T-cell (primary cell): Measurements from ENCODE around the gene GHSR. TPM values are rescaled to one million over a fixed set of nuclear protein-coding genes. Genes with fewer than 3 reads are reported as not detected.

Experiments used
- ATAC-seq, 4 experiments: fragments of 200-7000 bp in 3 of 4; fragments of 150-1000 bp in 1 of 4; cut with Tn5 transposase; replicated peaks in 1 of 4; 1 replicate in 3 of 4; 2 replicates in 1 of 4; pipeline ENCODE4 v1.10.0; 2021; ENCODE audit warnings: moderate library complexity in 3 of 4, mild to moderate bottlenecking in 2 of 4, moderate number of reproducible peaks in 1 of 4
- CTCF ChIA-PET, 2 donors: fragments of 300-600 bp; sonication (Branson Sonifier 250); formaldehyde crosslinking; loops; one replicate each; lab custom pipeline; 2022; ENCODE audit warnings: antibody characterized with exemption in 2 of 2; lab: Charles Lee
- POLR2A ChIA-PET, 2 donors: fragments of 300-600 bp; sonication (Branson Sonifier 250); formaldehyde crosslinking; loops; one replicate each; lab custom pipeline; 2022; ENCODE audit warnings: antibody characterized with exemption in 2 of 2; lab: Charles Lee
- DNase-seq, 35 experiments: peaks; one replicate each; pipeline versions ENCODE4 v3.0.0 to v3.0.0-alpha.2; 2013 to 2023
- H3K27ac ChIP-seq: one replicate; pipeline ENCODE4 v1.5.1; 2013; ENCODE audit warnings: low read length
- H3K27me3 ChIP-seq, 2 experiments: replicated peaks in 1 of 2; 1 replicate in 1 of 2; 2 replicates in 1 of 2; pipeline versions ENCODE4 v1.6.1 to v1.7.0; 2013; ENCODE audit warnings: low read length in 1 of 2, mixed read lengths in 1 of 2; ENCODE audit not compliant: control insufficient read depth in 2 of 2, insufficient read depth in 2 of 2; ENCODE audit errors: extremely low read depth in 1 of 2
- H3K36me3 ChIP-seq, 2 donors: 1 replicate in 1 of 2; 2 replicates in 1 of 2; pipeline versions ENCODE4 v1.6.1 to v1.7.0; 2013; ENCODE audit warnings: low read length in 1 of 2; ENCODE audit not compliant: control insufficient read depth in 2 of 2, insufficient read depth in 1 of 2; ENCODE audit errors: extremely low read depth in 1 of 2
- H3K4me1 ChIP-seq, 2 experiments: 1 replicate in 1 of 2; 2 replicates in 1 of 2; pipeline versions ENCODE4 v1.6.1 to v1.7.0; 2013; ENCODE audit warnings: low read length in 2 of 2, mixed read lengths in 1 of 2; ENCODE audit not compliant: insufficient read depth in 2 of 2, control insufficient read depth in 1 of 2; ENCODE audit errors: extremely low read depth in 1 of 2
- H3K4me3 ChIP-seq, 2 donors: 1 replicate in 1 of 2; 2 replicates in 1 of 2; pipeline versions ENCODE4 v1.5.1 to v1.7.0; 2013; ENCODE audit warnings: mild to moderate bottlenecking in 2 of 2, low read length in 1 of 2, moderate library complexity in 1 of 2; ENCODE audit not compliant: control insufficient read depth in 1 of 2; ENCODE audit errors: extremely low read depth in 1 of 2
- H3K9me3 ChIP-seq: 2 replicates; pipeline ENCODE4 v1.7.0; 2013
- H3K27ac Mint-ChIP-seq, 2 donors: one replicate each; pipeline ENCODE4 v1.8.0; 2020 to 2021; ENCODE audit warnings: mild to moderate bottlenecking in 2 of 2, mixed read lengths in 2 of 2
- H3K27me3 Mint-ChIP-seq, 2 donors: one replicate each; pipeline ENCODE4 v1.8.0; 2021 to 2022; ENCODE audit warnings: mixed read lengths in 2 of 2
- H3K36me3 Mint-ChIP-seq: one replicate; pipeline ENCODE4 v1.8.0; 2021; ENCODE audit warnings: mixed read lengths
- H3K4me1 Mint-ChIP-seq, 3 donors: one replicate each; pipeline ENCODE4 v1.8.0; 2020 to 2022; ENCODE audit warnings: mixed read lengths in 3 of 3, mild to moderate bottlenecking in 1 of 3
- H3K4me3 Mint-ChIP-seq, 3 donors: one replicate each; pipeline ENCODE4 v1.8.0; 2020 to 2022; ENCODE audit warnings: mild to moderate bottlenecking in 3 of 3, mixed read lengths in 3 of 3, moderate library complexity in 3 of 3
- H3K9me3 Mint-ChIP-seq, 3 donors: one replicate each; pipeline ENCODE4 v1.8.0; 2020 to 2022; ENCODE audit warnings: mixed read lengths in 3 of 3
- WGBS: methylation state at CpG from one replicate; pipeline ENCODE4 v1.1.5; 2013; ENCODE audit warnings: missing lambda C conversion rate; ENCODE audit not compliant: insufficient coverage; 5-methylcytosine and 5-hydroxymethylcytosine counted together
- total RNA-seq, 35 experiments: library from RNA in 6 of 35; stranded (reverse) in 6 of 35; fragments of 120-200 nt in 1 of 35; gene quantifications; one replicate each; pipeline versions ENCODE4 v1.2.1 to v1.2.4 and lab custom pipeline; 2013 to 2026

The GHSR gene
- total RNA-seq, 5 donors from 2014 or later (not counting 1 experiment from before 2014, with no cell fraction given), result not detected

GRCh38 chr3:172471903-172472302 is 23.6 kb upstream of the GHSR start:
- Mint-ChIP-seq H3K4me1 (peaks cover 4 to 8% (median 4%) of the 10 kb centered on the region in 3 donors), H3K27me3 (peaks cover 11 to 20% of the 10 kb centered on the region in 2 donors), H3K27ac (no peak overlapping the region), H3K36me3 (no peaks in the 10 kb centered on the region), H3K4me3 (no peak overlapping the region), H3K9me3 (peaks cover 0 to 6% (median 0%) of the 10 kb centered on the region in 3 donors)
- H3K4me3 ChIP-seq, result no peak overlapping the region
- H3K36me3 ChIP-seq, result no peaks in the 10 kb centered on the region
- ChIA-PET CTCF (interaction anchor here in 1 of 2 donors (0.6 kb wide), 2 partner anchors 11 to 221 kb away, joined by 3 to 5 read pairs; no protein-coding TSS in a partner anchor), POLR2A (no interaction called here)
- peaks cover 0 to 9% of the 10 kb centered on the region in 2 experiments for H3K27me3 ChIP-seq
- ATAC-seq (no peak), DNase-seq (no peak)
- WGBS, result no CpG with 5 or more reads among the region's 1 CpG
- H3K27ac ChIP-seq, result no peak overlapping the region
- no peaks in the 10 kb centered on the region for H3K4me1 ChIP-seq
- no peaks in the 10 kb centered on the region for H3K9me3 ChIP-seq

- CTCF ChIA-PET, result interaction anchor here in 1 of 2 donors (1.1 kb wide), 1 partner anchor 9 kb away, joined by 3 read pairs; no protein-coding TSS in a partner anchor
- no CpG with 5 or more reads among the region's 1 CpG for WGBS
These were observed 22.3 kb upstream of the GHSR start for GRCh38 chr3:172470588-172470987.

GRCh38 chr3:172467170-172467824 is 19.0 kb upstream of the GHSR start:
- CTCF ChIA-PET, result interaction anchor here in 1 of 2 donors (1.2 to 1.3 kb wide), 2 partner anchors 129 to 200 kb away, joined by 3 read pairs; no protein-coding TSS in a partner anchor
- Histone ChIP-seq H3K4me1 (no peaks in the 10 kb centered on the region), H3K36me3 (no peaks in the 10 kb centered on the region), H3K27me3 (peaks cover 0 to 9% of the 10 kb centered on the region in 2 experiments), H3K4me3 (no peak overlapping the region), H3K27ac (no peak overlapping the region), H3K9me3 (no peaks in the 10 kb centered on the region)
- Mint-ChIP-seq H3K4me3 (no peak overlapping the region), H3K27me3 (peaks cover 11 to 22% of the 10 kb centered on the region in 2 donors), H3K27ac (no peak overlapping the region), H3K36me3 (no peaks in the 10 kb centered on the region), H3K4me1 (no peaks in the 10 kb centered on the region), H3K9me3 (peaks cover 0 to 6% (median 0%) of the 10 kb centered on the region in 3 donors)
- POLR2A ChIA-PET, result no interaction called here
- no CpG with 5 or more reads among the region's 2 CpGs for WGBS
- ATAC-seq, result no peak
- no peak for DNase-seq

More at GRCh38 chr3:172470588-172470987, 22.3 kb upstream of the GHSR start:
- no peak for ATAC-seq
- DNase-seq, result no peak
- no peak overlapping the region for H3K4me3 ChIP-seq
- Mint-ChIP-seq H3K36me3 (no peaks in the 10 kb centered on the region), H3K27me3 (peaks cover 11 to 22% of the 10 kb centered on the region in 2 donors), H3K4me1 (no peaks in the 10 kb centered on the region), H3K27ac (no peak overlapping the region), H3K4me3 (no peak overlapping the region), H3K9me3 (peaks cover 0 to 6% (median 0%) of the 10 kb centered on the region in 3 donors)
- POLR2A ChIA-PET, result no interaction called here
- no peaks in the 10 kb centered on the region for H3K4me1 ChIP-seq
- no peaks in the 10 kb centered on the region for H3K9me3 ChIP-seq
- no peaks in the 10 kb centered on the region for H3K36me3 ChIP-seq
- no peak overlapping the region for H3K27ac ChIP-seq
- H3K27me3 ChIP-seq, result peaks cover 0 to 9% of the 10 kb centered on the region in 2 experiments

GRCh38 chr3:172466553-172467130 is 18.4 kb upstream of the GHSR start:
- Histone ChIP-seq H3K36me3 (no peaks in the 10 kb centered on the region), H3K27me3 (peaks cover 0 to 9% of the 10 kb centered on the region in 2 experiments), H3K4me1 (no peaks in the 10 kb centered on the region), H3K27ac (no peak overlapping the region), H3K4me3 (no peak overlapping the region), H3K9me3 (no peaks in the 10 kb centered on the region)
- Mint-ChIP-seq H3K4me3 (no peak overlapping the region), H3K36me3 (no peaks in the 10 kb centered on the region), H3K27me3 (peaks cover 11 to 19% of the 10 kb centered on the region in 2 donors), H3K9me3 (peaks cover 0 to under 1% (median 0%) of the 10 kb centered on the region in 3 donors), H3K4me1 (no peaks in the 10 kb centered on the region), H3K27ac (no peak overlapping the region)
- WGBS, result no CpG with 5 or more reads among the region's 4 CpGs
- CTCF ChIA-PET, result interaction anchor here in 1 of 2 donors (1.2 to 1.3 kb wide), 2 partner anchors 130 to 200 kb away, joined by 3 read pairs; no protein-coding TSS in a partner anchor
- POLR2A ChIA-PET, result no interaction called here
- no peak for ATAC-seq
- DNase-seq, result no peak

- Histone ChIP-seq H3K4me3 (no peak overlapping the region), H3K36me3 (no peaks in the 10 kb centered on the region), H3K4me1 (no peaks in the 10 kb centered on the region), H3K9me3 (no peaks in the 10 kb centered on the region), H3K27me3 (peaks cover 0 to 9% of the 10 kb centered on the region in 2 experiments), H3K27ac (no peak overlapping the region)
- Mint-ChIP-seq H3K27me3 (peaks cover 11 to 16% of the 10 kb centered on the region in 2 donors), H3K4me3 (no peak overlapping the region), H3K27ac (no peak overlapping the region), H3K9me3 (no peaks in the 10 kb centered on the region), H3K4me1 (no peaks in the 10 kb centered on the region), H3K36me3 (no peaks in the 10 kb centered on the region)
- ATAC-seq, result no peak
- DNase-seq, result no peak
- POLR2A ChIA-PET, result no interaction called here
- CTCF ChIA-PET, result interaction anchor here (0.6 to 1.4 kb wide), 4 partner anchors 25 to 202 kb away, joined by 3 to 6 read pairs (median 4); no protein-coding TSS in a partner anchor
These were observed 17.0 kb upstream of the GHSR start for GRCh38 chr3:172465281-172465680.

- WGBS, result no CpG with 5 or more reads among the region's 6 CpGs
- H3K27me3 ChIP-seq, result peaks cover 0 to 6% of the 10 kb centered on the region in 2 experiments
- H3K4me1 ChIP-seq, result no peaks in the 10 kb centered on the region
- H3K4me1 Mint-ChIP-seq, result no peaks in the 10 kb centered on the region
- ATAC-seq (no peak), DNase-seq (no peak)
- H3K9me3 Mint-ChIP-seq, result no peaks in the 10 kb centered on the region
- CTCF ChIA-PET, result interaction anchor here in 1 of 2 donors (1.0 to 1.4 kb wide), 2 partner anchors 25 to 134 kb away, joined by 3 read pairs; no protein-coding TSS in a partner anchor
- POLR2A ChIA-PET, result no interaction called here
- no peak overlapping the region for H3K27ac ChIP-seq
- H3K27me3 Mint-ChIP-seq, result peaks cover 11 to 16% of the 10 kb centered on the region in 2 donors
- no peak overlapping the region for H3K27ac Mint-ChIP-seq
- H3K4me3 ChIP-seq, result no peak overlapping the region
- no peaks in the 10 kb centered on the region for H3K36me3 ChIP-seq
- no peak overlapping the region for H3K4me3 Mint-ChIP-seq
- H3K36me3 Mint-ChIP-seq, result no peaks in the 10 kb centered on the region
- no peaks in the 10 kb centered on the region for H3K9me3 ChIP-seq
These were observed 16.1 kb upstream of the GHSR start for GRCh38 chr3:172464306-172464705.
